Karpas-422 (cell line): ENCODE data around the gene CAPZA1. TPM values are rescaled to one million over a fixed set of nuclear protein-coding genes. Genes with fewer than 3 reads are reported as not detected.
"Not testable (repeated sequence)": the region's sequence is repeated elsewhere in the genome, so short reads cannot be mapped to it uniquely, and the experiment has no call there.

Experiments used
- DNase-seq: peaks from one replicate; pipeline ENCODE4 v3.0.0-alpha.2; 2015
- H2AFZ ChIP-seq: fragments of 200-600 bp; sonication (generic); 2 replicates; pipeline ENCODE4 v1.6.1; 2014; ENCODE audit warnings: antibody characterized with exemption, low read length, mixed read lengths
- H3K27ac ChIP-seq: fragments of 200-600 bp; sonication (generic); 2 replicates; pipeline ENCODE4 v1.5.1; 2014; ENCODE audit warnings: mild to moderate bottlenecking, low read length, moderate library complexity
- H3K27me3 ChIP-seq: fragments of 200-600 bp; sonication (generic); 2 replicates; pipeline ENCODE4 v1.6.1; 2014; ENCODE audit warnings: low read length, mixed read lengths
- H3K36me3 ChIP-seq: fragments of 200-600 bp; sonication (generic); 2 replicates; pipeline ENCODE4 v1.6.1; 2014; ENCODE audit warnings: low read length, mixed read lengths; ENCODE audit not compliant: insufficient read depth
- H3K4me1 ChIP-seq: fragments of 200-600 bp; sonication (generic); 2 replicates; pipeline ENCODE4 v1.6.1; 2014; ENCODE audit warnings: mild to moderate bottlenecking, low read length, mixed read lengths
- H3K4me2 ChIP-seq: fragments of 200-600 bp; sonication (generic); 2 replicates; pipeline ENCODE4 v1.6.1; 2014; ENCODE audit warnings: low read length, low read depth, mild to moderate bottlenecking; ENCODE audit not compliant: poor library complexity, severe bottlenecking
- H3K4me3 ChIP-seq: fragments of 200-600 bp; sonication (generic); 2 replicates; pipeline ENCODE4 v1.5.1; 2014; ENCODE audit warnings: mild to moderate bottlenecking, antibody characterized with exemption, low read length, mixed read lengths
- H3K79me2 ChIP-seq: fragments of 200-600 bp; sonication (generic); 2 replicates; pipeline ENCODE4 v1.6.1; 2014; ENCODE audit warnings: mild to moderate bottlenecking, low read length, mixed read lengths
- H3K9ac ChIP-seq: fragments of 200-600 bp; sonication (generic); 2 replicates; pipeline ENCODE4 v1.6.0; 2014; ENCODE audit warnings: low read length
- H3K9me2 ChIP-seq: fragments of 200-600 bp; sonication (generic), shearing (Covaris generic); replicated peaks from 2 replicates; pipeline ENCODE4 v1.6.0; 2014; ENCODE audit warnings: mild to moderate bottlenecking, low read length, moderate library complexity; ENCODE audit not compliant: insufficient read depth
- H3K9me3 ChIP-seq: fragments of 300-700, 200-600 bp; sonication (generic); 2 replicates; pipeline ENCODE4 v1.6.1; 2014; ENCODE audit warnings: low read length, mixed read lengths
- H4K20me1 ChIP-seq: fragments of 200-600 bp; sonication (generic); 2 replicates; pipeline ENCODE4 v1.6.1; 2014; ENCODE audit warnings: mild to moderate bottlenecking, antibody characterized with exemption, low read length, low read depth; ENCODE audit not compliant: insufficient read depth
- total RNA-seq: library from RNA; depleted of rRNA; stranded (reverse); fragments of >200 nt; shearing (Covaris generic); gene quantifications from 2 replicates; pipeline ENCODE4 v1.2.3, GENCODE V29; 2014; ENCODE audit warnings: low replicate concordance

CAPZA1 gene
- total RNA-seq, 1 experiment from 2014 or later: 225 TPM

DNA sequence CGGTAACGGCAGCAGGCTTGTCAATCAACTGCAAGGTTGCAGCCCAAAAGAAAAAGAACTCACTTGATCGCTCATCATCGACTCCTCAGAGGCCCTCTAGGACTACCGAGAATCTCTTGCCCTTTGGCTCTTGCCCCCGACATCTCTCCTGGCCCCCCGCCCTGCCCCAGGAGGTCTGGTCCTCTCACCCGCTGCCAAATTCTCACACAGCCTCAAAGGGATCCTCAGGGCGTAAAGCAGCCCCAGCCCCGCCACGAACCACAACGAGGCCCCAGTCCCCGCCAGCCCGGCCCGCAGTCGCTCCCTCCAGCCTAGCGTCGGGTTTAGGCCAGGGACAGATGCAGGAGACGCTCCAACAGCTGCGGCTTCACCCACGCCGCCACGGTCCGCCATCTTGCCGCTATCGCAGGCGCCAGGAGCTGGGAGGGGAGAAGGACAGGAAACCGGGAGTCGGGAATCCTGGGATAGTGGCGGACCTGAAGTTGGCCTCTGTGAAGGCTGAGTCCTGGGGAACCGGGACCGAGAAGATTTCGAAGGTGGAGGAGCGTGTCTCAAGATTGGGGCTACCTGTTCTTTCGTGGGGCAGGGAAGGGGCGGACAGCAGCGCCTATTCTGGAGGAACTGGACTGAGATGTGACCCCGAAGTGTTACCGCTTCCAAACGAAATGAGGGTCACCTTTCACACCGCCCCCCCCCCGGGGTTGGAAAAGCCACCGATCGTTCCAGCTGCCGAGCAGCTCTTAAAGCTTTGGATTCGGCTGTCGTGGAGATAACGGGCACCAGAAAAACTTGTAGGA, 713 bp upstream of the CAPZA1 start, which contains the start of gene ST7L:
TSS of gene ST7L (minus strand) at position 421 of the 797 bp plus-strand sequence. CDS start at position 393, 28 bp downstream.
- no peaks in the 10 kb centered on the region for H3K9me3 ChIP-seq
- H3K36me3 ChIP-seq: no peaks in the 10 kb centered on the region; the same call in 1 of the 2 replicates
- H3K79me2 ChIP-seq: peaks cover 62% of the 10 kb centered on the region
- DNase-seq: peak; percentile 83
- no peaks in the 10 kb centered on the region for H3K9me2 ChIP-seq
- peak within 1 kb of the TSS; percentile 83 for H3K4me3 ChIP-seq
- H2AFZ ChIP-seq: peak within 1 kb of the TSS; percentile 95
- H4K20me1 ChIP-seq: peaks cover 17% of the 10 kb centered on the region; the same call in 1 of the 2 replicates
- peak within 1 kb of the TSS; percentile 91 for H3K27ac ChIP-seq
- H3K27me3 ChIP-seq: no peaks in the 10 kb centered on the region
- peak within 1 kb of the TSS; percentile 92 for H3K9ac ChIP-seq
- H3K4me1 ChIP-seq: peaks cover 35% of the 10 kb centered on the region
- H3K4me2 ChIP-seq: peak within 1 kb of the TSS; percentile 99

DNA sequence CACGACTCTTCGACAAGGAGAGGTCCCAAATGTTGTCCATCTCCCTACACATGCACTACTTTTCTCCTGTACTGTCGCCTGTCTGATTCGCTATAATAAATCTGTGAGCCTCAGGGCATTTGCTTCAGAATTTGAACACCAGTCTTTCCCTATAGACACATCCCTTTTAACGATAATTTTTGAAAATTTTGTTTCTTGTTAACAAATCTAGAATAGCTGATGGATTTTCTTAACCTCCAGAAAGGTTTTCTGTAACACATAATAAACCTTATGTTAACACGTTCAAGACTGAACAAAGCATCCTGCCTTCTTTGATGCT, 704 bp downstream of the CAPZA1 start:
- H3K36me3 ChIP-seq: peaks cover 6% of the 10 kb centered on the region; the same call in 1 of the 2 replicates
- no peaks in the 10 kb centered on the region for H3K9me2 ChIP-seq
- no peaks in the 10 kb centered on the region for H3K27me3 ChIP-seq
- H3K79me2 ChIP-seq: peaks cover 76% of the 10 kb centered on the region
- H3K4me1 ChIP-seq: peaks cover 35% of the 10 kb centered on the region
- no peak overlapping the region for H2AFZ ChIP-seq
- H3K9me3 ChIP-seq: no peaks in the 10 kb centered on the region
- peak overlapping the region; percentile 99 for H3K4me2 ChIP-seq
- DNase-seq: no peak
- H3K27ac ChIP-seq: peak overlapping the region; percentile 91
- peak overlapping the region; percentile 83 for H3K4me3 ChIP-seq
- peak overlapping the region; percentile 92 for H3K9ac ChIP-seq
- H4K20me1 ChIP-seq: peaks cover 28% of the 10 kb centered on the region

DNA sequence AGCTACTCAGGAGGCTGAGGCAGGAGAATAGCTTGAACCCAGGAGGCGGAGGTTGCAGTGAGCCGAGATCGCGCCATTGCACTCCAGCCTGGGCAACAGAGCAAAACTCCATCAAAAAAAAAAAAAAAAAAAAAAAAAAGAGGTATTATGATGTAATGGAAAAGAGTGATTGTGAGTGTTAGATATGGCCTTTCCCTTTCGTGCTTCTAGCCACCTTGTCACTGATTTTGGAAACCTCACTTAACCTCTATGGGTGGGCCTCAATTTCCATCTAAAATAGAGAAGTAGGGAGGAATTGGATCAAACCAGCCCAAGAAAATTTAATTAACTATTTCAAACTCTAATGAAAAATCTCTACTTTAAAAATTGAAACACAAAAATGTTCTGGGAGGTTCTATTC, 4.9 kb downstream of the CAPZA1 start:
- peaks cover 39% of the 10 kb centered on the region for H3K36me3 ChIP-seq
- H3K27ac ChIP-seq, H3K9me2 ChIP-seq, DNase-seq, H2AFZ ChIP-seq, H3K4me2 ChIP-seq, H3K9me3 ChIP-seq, H3K4me3 ChIP-seq, H3K9ac ChIP-seq, H3K27me3 ChIP-seq: not testable (repeated sequence)
- H3K79me2 ChIP-seq: peaks cover 98% of the 10 kb centered on the region
- H3K4me1 ChIP-seq: peaks cover 41% of the 10 kb centered on the region
- peaks cover 58% of the 10 kb centered on the region for H4K20me1 ChIP-seq

DNA sequence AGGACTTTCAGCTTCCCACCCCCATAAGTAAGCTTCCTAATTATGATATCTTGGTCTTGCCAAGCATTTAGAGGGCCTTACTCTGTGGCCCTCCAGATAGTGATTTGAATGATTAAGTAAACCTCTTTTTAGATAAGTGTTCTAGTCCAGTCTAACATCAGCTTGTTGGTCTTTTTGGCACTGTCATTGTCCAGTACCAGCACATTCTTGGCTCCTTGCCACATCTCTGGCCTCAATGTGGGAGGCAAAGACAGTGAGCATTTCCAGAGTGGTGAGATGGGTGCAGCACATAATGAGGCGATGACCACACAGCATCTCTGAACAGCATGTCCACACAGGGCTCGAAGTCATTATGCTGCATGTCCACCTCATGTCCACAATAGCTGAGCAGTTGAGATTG, 6.1 kb downstream of the CAPZA1 start:
- Histone ChIP-seq H3K4me3 (no peak overlapping the region), H4K20me1 (peaks cover 58% of the 10 kb centered on the region), H3K4me1 (peaks cover 41% of the 10 kb centered on the region), H3K27ac (no peak overlapping the region), H3K4me2 (no peak overlapping the region), H3K9ac (no peak overlapping the region), H3K79me2 (peaks cover 99% of the 10 kb centered on the region), H3K36me3 (peaks cover 47% of the 10 kb centered on the region), H3K9me3 (no peaks in the 10 kb centered on the region), H3K9me2 (no peaks in the 10 kb centered on the region), H2AFZ (no peak overlapping the region), H3K27me3 (no peaks in the 10 kb centered on the region)
- no peak for DNase-seq

DNA sequence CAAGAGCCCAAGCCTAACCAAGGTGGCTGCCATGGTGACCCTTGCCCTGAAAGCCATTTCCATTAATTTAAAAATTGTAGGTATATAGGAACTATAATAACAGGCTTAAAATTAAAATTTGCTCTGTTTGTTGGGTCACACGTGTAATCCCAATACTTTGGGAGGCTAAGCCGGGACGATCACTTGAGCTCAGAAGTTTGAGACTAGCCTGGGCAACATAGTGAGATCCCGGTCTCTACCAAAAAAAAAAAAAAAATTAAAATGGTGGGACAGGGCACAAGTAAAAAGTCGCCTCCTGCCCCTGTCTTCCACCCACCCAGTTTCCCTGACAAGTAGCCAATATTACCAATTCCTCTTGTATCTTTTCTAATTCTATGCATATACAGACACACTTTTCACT, 6.6 kb downstream of the CAPZA1 start:
- H3K36me3 ChIP-seq: peaks cover 52% of the 10 kb centered on the region
- H3K27me3 ChIP-seq: no peaks in the 10 kb centered on the region
- no peak overlapping the region for H2AFZ ChIP-seq
- DNase-seq: no peak
- no peaks in the 10 kb centered on the region for H3K9me2 ChIP-seq
- H3K4me1 ChIP-seq: peaks cover 41% of the 10 kb centered on the region
- H3K79me2 ChIP-seq: peaks cover 99% of the 10 kb centered on the region
- no peak overlapping the region for H3K27ac ChIP-seq
- no peak overlapping the region for H3K4me3 ChIP-seq
- no peak overlapping the region for H3K9ac ChIP-seq
- H3K9me3 ChIP-seq: no peaks in the 10 kb centered on the region
- H3K4me2 ChIP-seq: no peak overlapping the region
- H4K20me1 ChIP-seq: peaks cover 55% of the 10 kb centered on the region

DNA sequence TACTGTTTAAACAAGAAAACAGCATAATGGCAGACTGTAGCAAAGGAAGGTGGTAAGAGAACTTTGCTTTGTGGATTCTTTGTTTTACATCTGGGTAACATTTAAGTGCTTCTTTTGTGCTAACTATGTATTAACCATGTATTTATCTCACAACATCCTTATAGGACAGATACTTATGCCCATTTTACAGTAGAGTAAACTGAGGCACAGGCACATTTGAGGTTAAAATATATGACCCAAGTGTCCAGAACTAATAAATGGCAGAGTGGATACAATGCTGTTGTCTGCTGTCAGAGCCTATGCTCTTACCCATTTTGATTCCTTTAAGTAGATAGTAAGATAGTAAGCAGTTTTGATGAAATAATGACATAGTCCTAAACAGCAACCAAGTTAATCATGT, 7.3 kb downstream of the CAPZA1 start:
- Histone ChIP-seq H3K27me3 (no peaks in the 10 kb centered on the region), H3K36me3 (peaks cover 58% of the 10 kb centered on the region), H3K4me2 (no peak overlapping the region), H3K9me2 (no peaks in the 10 kb centered on the region), H4K20me1 (peaks cover 55% of the 10 kb centered on the region), H2AFZ (no peak overlapping the region), H3K27ac (no peak overlapping the region), H3K4me1 (peaks cover 35% of the 10 kb centered on the region), H3K4me3 (no peak overlapping the region), H3K9ac (no peak overlapping the region), H3K79me2 (peaks cover 99% of the 10 kb centered on the region), H3K9me3 (no peaks in the 10 kb centered on the region)
- no peak for DNase-seq

DNA sequence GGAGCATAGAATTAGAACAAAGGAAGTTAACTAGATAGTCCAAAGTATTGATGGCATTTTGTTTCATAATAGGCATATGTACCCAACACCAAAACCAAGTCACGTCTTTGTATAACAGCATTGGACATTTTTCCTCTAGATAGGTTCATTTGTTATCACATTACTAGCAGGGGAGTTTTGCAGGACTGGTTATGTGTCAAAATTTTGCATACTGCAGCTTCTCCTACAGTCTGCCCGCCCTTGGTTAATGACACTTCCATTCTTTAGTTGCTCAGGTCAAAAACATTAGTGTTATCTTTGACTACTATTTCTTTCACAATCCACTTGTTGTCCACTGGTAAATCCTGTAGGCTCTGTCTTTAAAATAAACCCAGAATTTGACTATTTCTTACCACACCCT, 8.9 kb downstream of the CAPZA1 start:
- H4K20me1 ChIP-seq: peaks cover 56% of the 10 kb centered on the region
- H3K9me2 ChIP-seq: no peaks in the 10 kb centered on the region
- no peak overlapping the region for H3K9ac ChIP-seq
- peaks cover 64% of the 10 kb centered on the region for H3K36me3 ChIP-seq
- H3K4me1 ChIP-seq: peaks cover 25% of the 10 kb centered on the region
- no peaks in the 10 kb centered on the region for H3K27me3 ChIP-seq
- no peak overlapping the region for H3K27ac ChIP-seq
- H3K4me2 ChIP-seq: no peak overlapping the region
- no peak overlapping the region for H2AFZ ChIP-seq
- H3K4me3 ChIP-seq: no peak overlapping the region
- no peaks in the 10 kb centered on the region; the same call in 1 of the 2 replicates for H3K9me3 ChIP-seq
- peaks cover 99% of the 10 kb centered on the region for H3K79me2 ChIP-seq
- DNase-seq: no peak

DNA sequence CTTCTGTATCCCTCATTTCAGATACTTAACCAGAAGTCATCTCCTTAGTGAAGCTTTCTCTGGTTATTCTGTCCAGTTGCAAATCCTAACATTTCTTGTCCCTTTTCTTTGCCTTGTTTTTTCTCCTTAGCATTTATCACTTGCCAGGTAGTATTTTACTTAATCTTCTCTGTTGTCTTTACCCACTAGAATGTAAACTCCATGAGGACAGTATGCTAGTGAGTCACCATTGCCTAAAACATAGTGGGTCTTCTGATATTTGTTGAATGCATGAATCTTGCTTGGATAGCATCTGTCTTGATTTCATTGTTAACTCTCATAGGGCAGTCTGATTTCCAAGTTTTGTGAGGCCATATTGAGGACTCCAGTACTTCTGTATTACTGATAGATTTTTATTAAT, 9.6 kb downstream of the CAPZA1 start:
- peaks cover 53% of the 10 kb centered on the region for H4K20me1 ChIP-seq
- peaks cover 66% of the 10 kb centered on the region for H3K36me3 ChIP-seq
- DNase-seq: no peak
- H3K9ac ChIP-seq: no peak overlapping the region
- no peaks in the 10 kb centered on the region for H3K27me3 ChIP-seq
- H3K4me1 ChIP-seq: peaks cover 33% of the 10 kb centered on the region
- H3K27ac ChIP-seq: no peak overlapping the region
- no peaks in the 10 kb centered on the region; the same call in 1 of the 2 replicates for H3K9me3 ChIP-seq
- H2AFZ ChIP-seq: no peak overlapping the region
- no peak overlapping the region for H3K4me3 ChIP-seq
- peaks cover 99% of the 10 kb centered on the region for H3K79me2 ChIP-seq
- H3K4me2 ChIP-seq: no peak overlapping the region
- H3K9me2 ChIP-seq: no peaks in the 10 kb centered on the region
